Stimulated activated CD4-positive, alpha-beta T cell treated with anti-CD3 and anti-CD28 coated beads, TNF-alpha, amount 100 ng/mL, for 4 hours (primary cell): ENCODE measurements around the gene DUSP22.

Experiments
- DNase-seq, 3 experiments: peaks; one replicate each; pipeline ENCODE4 v3.0.0-alpha.2; 2020; ENCODE audit warnings: low read depth in 3 of 3

DUSP22 gene

GRCh38 chr6:351867-352289 lies 59.6 kb downstream of the DUSP22 start:
- no peak for DNase-seq

GRCh38 chr6:352474-352873 lies 60.2 kb downstream of the DUSP22 start:
- DNase-seq = no peak

DNA sequence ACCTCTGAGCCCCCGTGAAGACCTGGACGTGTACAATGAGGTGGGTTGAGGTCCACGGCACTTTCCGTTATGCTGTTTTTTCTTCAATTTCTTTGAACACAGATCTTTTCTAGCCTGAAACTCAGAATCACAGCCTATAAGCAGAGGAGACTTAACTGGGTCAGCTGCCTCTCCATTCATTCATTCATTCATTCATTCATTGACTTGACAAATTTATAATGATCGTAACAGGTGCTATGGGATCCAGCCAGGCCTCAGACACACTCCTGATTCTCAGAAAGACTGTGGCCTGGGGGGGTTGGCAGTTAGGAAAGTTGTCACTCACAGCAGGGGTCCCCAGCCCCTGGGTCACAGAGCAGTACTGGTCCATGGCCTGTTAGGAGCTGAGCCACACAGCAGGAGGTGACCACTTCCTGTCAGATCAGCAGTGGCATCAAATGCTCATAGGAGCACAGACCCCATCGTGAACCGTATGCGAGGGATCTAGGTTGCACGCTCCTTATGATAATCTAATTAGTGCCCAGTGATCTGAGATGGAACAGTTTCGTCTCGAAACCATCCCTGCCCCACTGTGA lies 60.7 kb downstream of the DUSP22 start:
- no peak for DNase-seq

DNA sequence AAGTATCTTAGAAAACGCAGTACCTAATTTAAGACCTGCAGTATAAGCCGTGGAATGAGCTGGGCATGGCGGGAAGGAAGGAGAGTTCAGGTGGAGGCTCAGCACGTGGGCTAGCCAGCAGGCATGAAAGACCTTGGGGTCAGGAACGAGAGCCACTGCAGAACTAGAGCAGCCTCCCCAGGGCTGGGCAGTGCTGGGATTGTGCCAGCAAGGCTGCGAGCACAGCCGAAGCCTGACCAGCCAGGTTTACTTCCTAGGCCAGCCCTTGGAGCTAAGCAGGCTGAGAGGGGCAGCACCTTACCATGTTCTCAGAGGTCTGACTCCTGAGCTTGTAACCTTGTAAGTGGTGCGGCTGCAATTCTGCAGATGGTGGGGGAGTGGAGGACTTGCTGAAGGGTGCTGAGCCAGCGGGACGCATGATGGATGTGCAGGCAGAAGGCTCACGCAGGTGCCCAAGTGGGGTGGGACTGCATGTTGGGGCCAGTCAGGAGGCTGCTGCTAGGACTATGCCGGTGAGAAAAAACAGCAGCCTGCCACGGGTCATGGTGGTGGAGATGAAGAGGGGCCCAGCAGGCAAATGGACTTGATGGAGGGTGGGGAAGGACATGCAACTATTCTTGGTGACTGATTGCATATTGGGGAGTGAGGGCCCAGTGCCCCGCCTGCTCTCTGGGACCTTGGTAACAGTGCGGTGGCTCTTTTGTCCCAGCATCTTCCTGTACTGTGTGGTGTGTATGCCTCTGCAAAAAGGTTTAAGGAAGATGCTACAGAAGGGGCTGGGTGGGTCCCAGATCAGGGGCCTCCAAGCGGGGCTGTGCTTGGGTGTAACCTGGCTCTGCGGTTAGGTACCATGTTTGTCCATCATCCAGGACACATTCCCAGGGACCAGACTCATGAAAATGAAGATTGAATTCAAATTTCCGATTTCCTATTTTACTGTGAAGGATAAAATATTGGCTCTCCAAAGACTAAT lies 61.6 kb downstream of the DUSP22 start:
- no peak for DNase-seq

DNA sequence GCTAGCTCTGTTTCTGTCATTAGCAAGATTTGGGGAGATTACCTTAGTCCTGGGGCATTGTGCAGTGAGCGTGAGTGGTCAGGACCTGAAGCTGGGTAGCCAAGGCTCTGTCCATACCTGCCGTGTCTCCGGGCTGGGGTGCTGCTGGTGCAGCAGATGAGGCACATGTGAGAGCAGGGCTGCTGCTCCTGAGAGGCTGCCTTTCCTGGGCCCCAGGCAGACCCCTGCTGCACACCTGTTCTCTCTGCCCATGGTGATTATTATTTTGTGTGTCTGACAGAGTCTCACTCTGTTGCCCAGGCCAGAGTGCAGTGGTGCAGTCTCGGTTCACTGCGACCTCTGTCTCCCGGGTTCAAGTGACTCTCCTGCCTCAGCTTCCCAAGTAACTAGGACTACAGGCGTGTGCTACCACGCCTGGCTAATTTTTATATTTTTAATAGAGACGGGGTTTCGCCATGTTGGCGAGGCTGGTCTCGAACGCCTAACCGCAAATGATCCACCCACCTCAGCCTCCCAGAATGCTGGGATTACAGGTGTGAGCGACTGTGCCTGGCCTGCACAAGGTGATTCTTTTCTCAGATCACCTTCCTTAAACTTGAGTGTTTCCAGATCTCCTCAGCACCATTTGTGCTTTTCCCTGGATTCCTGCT lies 62.5 kb downstream of the DUSP22 start:
- no peak for DNase-seq

- no peak for DNase-seq
These were observed 63.3 kb downstream of the DUSP22 start for GRCh38 chr6:355373-356208.

GRCh38 chr6:356828-357251 lies 64.6 kb downstream of the DUSP22 start:
- DNase-seq = no peak

GRCh38 chr6:357261-357790 lies 65.0 kb downstream of the DUSP22 start:
- no peak for DNase-seq

- no peak for DNase-seq
These were observed 65.6 kb downstream of the DUSP22 start for GRCh38 chr6:357791-358341.

- DNase-seq = no peak
These were observed 66.1 kb downstream of the DUSP22 start for GRCh38 chr6:358432-358831.

DNA sequence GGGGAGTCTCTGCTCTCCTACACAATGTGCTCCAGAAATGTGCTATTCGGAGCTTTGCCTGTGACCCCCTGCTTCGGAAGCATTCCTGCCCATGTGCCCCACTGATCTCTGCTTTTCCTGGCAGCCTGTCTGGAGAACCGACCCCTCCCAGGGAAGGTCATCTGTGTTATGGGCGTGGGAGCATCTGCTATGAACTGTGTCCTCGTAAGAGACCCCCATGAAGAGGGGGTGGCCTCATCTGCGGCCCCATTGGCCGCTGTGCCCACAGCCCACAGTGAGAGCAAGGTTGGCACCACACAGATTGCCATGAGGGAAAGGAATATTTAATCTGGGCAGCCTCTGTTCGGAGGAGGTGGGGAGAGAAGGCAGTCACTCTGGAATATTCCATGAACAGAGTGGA lies 66.6 kb downstream of the DUSP22 start:
- no peak for DNase-seq

- no peak for DNase-seq
These were observed 67.2 kb downstream of the DUSP22 start for GRCh38 chr6:359261-360035.

DNA sequence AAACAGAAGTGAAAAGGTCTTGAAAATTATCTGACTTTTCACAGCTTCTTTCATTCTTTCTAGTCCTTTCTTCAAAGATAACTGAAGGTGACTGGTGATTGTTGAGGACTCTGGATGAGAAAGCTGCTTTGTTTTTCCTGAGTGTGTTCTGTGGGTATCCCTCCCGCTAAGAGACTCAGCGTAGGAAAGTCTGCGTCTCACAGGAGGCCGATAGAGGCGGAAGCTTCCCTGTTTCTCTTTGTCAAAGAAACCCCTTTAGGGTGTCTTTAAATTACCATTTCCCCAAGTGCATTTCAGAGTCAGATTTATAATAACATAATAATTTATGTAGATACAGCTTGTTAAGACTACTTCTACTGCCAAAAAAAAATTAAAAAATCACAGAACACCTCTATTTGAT lies 68.1 kb downstream of the DUSP22 start:
- no peak for DNase-seq

GRCh38 chr6:360764-361373 lies 68.6 kb downstream of the DUSP22 start:
- DNase-seq = no peak

DNA sequence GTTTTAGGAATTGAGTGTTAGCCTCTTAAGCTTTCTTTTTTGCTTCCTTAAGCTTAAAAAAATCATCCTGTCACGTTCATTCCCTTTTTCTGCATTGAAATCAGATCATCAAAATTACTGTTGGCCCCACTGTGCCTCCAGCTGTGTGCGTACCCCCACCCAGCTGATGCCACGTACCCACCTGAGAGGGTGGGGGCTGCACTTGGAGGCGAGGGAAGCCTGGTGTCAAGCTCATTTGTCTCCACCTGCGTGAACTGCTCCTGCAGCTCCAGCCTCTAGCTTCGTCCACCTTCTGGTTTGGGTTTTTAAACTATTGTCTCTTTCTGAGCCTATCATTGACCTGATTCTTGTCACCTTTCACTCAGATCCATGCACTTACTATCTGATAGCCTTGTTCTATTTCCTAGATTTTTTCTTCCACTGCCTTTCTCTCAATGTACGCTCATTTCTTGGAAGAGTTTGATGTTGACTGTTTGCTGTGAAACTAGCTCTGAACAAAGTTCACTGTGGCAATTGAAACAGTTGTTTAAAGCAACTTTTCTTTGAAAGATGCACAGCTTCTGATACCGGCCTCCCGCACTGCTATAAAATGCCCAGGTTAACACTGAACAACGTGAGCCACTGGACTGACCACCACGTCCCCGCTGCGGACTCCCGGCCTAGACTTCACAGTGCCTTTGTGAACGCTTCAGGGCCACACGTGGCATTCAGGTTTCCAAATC lies 69.3 kb downstream of the DUSP22 start:
- no peak for DNase-seq

DNA sequence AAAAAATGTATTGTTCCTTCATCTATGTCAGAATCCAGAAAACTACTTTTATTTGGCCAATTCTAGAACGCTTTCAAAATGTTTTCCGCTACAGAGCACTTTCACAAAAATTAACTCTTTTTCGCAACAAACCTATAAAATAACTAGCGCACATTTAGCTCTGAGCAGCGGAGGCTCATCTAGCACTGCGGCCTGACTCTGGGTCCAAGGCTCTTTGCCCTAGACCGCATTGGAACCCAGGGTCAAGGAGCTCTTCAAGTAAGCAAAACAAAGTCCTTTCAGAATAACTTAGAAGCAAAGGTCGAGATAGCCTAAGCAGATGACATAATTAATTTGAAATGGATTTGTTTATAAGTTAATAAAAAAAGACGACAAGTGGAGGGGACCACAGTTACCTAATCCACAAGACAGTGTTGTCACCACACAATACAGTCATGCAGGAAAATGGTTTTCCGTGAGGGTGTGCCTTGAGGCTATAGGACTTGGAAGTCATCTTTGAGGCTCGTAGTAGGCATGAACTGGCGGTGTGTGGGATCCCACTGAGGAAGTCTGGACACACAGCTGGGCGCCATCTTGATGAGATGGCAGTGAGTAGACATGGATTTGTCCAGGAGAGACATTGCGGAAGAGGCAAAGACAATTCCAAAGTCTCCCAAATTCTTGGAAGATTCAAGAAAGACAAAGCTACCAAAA lies 70.1 kb downstream of the DUSP22 start:
- no peak for DNase-seq

DNA sequence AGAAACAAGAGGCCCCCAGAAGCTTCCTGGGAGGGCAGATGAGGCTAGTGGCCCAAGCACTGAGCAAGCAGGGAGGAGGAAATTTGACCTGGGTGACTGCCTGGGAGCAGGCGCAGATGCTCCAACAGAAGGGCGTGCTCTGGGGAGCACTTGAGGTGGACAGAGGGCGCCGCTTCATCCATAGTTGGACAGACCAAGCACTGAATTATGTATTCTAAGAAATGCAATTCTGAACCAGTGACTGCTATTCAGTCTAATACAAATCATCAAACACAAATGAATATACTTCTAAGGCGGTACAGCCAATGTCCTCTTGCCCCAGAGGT lies 70.6 kb downstream of the DUSP22 start:
- no peak for DNase-seq

DNA sequence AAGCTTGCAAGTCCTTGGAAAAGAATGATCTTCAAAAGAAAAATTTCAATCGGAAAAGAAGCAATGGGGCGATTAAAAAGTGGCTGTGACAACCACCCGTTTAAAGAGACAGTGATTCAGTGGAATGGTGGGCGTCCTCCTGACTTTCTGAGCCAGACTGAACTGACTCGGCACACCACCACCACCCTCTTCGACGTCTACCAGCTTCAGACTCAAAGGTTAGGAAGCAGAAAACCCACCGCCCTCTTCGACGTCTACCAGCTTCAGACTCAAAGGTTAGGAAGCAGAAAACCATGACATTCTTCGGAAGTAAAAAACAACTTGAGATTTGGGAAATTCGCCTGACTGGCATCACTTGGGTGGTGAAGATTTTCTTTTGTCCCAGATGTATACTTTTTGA lies 71.0 kb downstream of the DUSP22 start:
- DNase-seq = no peak

GRCh38 chr6:363909-364308 lies 71.6 kb downstream of the DUSP22 start:
- DNase-seq = no peak
